Stimulated activated CD4-positive, alpha-beta T cell treated with anti-CD3 and anti-CD28 coated beads, Interleukin-2, amount 100 ng/mL, for 24 hours (primary cell): ENCODE results near the gene PPP1CB.

Source experiments
- DNase-seq, 2 donors: peaks; one replicate each; pipeline ENCODE4 v3.0.0-alpha.2; 2020

PPP1CB gene

DNA sequence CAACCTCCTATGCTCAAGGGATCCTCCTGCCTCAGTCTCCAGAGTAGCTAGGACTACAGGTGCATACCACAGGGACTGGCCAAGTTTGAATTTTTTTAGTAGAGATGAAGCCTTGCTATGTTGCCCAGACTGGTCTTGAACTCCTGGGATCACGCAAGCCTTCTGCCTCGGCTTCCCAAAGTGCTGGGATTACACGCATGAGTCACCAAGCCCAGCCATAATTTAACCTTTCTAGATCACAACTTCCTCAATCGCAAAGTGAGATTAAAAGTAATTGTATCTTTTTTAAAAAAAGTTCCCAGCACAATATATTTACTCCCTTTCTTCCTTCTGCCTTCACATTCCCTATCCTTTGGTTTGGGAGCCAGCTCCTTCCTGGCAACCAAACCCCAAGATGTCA, 5.8 kb upstream of the PPP1CB start:
- no peak for DNase-seq

DNA sequence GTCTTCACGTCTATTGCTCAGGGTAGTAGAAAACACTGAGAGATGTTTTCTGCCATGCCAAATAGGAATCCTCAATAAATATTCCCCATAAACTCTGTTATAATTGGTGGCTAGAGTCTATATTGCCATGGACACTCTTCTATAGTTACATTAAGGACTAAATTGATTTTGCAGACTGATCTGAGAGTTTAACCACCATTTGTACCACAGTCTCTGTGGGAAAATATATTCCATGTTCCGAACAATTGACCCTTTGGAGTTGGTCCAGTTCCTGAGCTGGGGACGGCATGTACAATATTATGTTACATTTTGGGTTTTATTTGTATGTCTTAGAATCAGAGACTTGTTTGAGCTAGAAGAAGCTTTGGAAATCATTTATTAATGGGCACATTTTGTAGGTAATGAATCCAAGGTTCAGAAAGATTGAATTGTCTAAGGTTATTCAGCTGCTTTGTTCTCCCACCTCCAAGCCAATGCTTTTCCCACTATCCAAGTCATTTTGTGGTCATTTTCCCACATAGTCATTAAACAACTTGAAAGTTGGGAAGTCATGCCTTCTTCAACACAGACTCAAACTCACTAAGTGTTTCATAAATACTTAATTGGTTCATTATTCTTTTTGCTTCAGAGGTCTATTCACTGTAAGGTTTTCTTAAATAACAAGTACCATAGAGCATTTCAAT, 5.1 kb upstream of the PPP1CB start:
- DNase-seq, result no peak

DNA sequence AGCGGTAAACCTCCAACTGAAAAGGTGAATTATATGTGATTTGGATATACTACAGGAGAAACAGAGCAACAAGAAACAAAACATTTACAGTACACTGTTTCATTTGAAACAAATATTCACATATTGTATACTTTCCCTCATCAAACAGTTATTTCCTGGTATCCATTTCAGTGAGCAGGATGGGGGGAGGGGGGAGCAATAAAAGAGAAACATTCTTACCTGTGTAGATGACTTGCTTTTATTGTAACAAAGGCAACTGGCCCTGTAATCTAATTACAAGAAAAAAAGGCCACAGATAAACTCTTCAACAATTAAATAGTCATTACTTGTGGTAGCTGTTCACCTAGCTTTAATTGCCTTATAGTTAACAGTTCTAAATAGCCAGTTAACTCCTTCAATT, 3.9 kb upstream of the PPP1CB start:
- DNase-seq, result no peak

DNA sequence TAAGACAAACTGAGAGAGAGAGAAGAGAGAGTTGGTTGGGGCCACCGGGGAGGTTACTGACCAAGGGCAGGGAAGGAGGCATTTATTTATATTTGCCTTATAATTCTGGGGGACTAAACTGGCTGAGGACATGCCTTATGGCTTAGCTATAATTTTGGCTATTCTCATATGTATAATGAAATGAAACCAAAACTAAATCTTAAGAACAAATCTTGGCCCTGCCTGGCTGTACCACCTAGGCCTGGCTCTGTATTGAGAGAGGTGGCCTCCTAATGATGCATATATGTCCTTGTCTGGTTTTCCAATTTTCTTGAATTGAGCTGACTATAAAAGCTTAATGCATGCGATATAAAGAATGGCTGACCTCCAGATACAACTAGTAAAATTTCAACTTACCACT, 3.5 kb upstream of the PPP1CB start:
- no peak for DNase-seq

DNA sequence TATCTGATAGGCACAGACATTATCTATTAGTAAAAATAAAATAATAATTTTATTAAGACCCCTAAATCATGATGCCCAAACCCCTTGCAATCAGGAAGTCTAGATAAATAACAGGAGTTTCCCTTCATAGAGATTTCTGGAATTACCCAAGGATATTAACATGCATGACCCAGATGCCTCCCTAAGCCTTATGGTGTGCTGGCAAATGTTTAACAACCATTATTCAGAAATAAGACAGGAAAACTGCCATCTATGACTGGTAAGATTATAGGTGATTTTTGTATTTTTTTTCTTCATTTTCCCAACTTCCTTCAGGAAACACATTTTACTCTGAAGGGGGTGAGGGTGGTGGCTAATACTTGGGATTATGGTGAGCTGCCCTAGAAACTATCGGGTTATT, 2.7 kb upstream of the PPP1CB start:
- no peak for DNase-seq

DNA sequence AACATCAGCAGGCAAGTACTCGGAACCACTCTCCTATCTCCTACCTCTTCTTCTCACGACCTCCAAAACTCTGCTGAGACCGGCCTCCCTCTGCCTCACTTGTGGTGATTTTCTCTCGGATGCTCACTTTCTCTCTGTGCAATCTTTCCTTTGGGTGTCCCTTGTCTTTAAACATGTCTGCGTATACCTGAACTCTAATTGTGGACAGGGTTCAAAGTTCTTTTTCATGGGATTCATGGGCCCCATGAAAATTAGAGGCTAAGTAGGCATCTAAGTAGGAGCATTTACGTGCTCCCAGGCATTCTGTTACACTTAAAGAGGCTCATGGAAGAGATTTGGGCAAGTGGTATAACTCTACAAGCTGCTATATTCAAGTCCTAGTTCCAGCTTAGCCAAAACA, 2.1 kb upstream of the PPP1CB start:
- DNase-seq, result no peak

DNA sequence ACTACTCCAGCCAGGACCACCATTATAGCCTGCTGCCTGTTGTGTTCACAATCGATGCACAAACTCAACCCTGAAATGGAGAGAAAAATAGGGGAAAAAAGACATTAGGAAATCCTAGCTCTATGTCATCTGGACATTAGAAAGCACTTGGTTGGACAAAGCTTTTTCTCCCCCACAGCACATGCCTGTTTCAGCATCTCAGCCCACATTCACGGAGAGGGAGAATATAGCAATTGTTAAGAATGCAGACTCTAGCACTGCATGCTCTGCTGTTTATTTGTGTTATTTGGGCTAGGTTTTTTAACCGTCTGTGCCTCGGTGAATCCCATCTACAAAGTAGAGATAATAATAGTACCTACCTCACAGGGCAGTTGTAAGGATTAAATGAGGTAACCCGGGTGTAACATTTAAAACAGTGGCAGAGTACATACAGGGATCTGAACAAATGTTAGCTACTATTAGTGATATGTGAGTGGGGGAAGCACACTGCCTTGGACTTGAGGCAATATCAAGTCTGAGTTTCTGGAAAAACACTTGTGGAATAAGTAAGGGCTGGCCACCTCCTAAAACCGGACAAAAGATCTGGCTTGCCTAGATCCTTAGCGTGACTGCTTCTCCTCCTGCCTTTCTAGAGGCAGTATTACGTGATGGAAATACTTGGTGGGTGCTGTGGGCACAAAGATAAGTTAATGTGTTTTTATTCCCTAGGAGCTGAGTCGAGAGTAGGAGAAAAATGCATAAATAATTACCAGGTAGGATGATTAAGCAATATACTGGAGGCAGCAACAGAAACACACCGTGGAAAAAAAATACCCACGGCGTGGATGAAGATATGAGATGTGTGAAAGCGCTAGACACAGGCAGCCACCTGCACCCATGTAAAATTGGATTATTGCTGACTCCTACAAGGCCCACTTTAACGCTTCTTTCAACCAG, 1.0 kb upstream of the PPP1CB start:
- DNase-seq, result peak in 1 of 2 donors; percentile 49

DNA sequence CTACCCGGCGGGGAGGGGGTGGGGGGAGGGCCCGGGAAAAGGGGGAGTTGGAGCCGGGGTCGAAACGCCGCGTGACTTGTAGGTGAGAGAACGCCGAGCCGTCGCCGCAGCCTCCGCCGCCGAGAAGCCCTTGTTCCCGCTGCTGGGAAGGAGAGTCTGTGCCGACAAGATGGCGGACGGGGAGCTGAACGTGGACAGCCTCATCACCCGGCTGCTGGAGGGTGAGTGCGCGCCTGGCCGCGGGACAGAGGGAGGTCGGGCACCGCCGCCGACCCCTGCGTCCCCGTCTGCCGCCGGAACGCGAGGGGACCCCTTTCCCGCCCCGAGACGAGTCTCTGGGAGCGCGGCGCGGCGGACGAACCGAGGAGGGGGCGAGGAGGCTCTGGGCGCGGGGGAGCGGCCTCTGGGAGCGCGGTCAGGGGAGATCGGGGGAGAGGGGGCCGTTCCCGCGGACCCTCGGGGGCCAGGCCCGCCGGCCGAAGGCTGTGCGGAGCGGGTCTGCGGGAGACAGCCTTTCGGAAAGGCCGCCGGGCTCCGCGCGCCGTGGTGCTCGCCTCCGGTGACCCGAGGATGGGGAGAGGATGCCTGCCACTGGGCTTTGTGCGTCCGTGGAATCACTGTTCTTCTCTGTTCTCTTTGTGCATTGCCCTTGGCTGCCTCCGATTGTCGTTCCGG, 463 bp downstream of the PPP1CB start:
- DNase-seq, result peak; percentile 40 to 42

DNA sequence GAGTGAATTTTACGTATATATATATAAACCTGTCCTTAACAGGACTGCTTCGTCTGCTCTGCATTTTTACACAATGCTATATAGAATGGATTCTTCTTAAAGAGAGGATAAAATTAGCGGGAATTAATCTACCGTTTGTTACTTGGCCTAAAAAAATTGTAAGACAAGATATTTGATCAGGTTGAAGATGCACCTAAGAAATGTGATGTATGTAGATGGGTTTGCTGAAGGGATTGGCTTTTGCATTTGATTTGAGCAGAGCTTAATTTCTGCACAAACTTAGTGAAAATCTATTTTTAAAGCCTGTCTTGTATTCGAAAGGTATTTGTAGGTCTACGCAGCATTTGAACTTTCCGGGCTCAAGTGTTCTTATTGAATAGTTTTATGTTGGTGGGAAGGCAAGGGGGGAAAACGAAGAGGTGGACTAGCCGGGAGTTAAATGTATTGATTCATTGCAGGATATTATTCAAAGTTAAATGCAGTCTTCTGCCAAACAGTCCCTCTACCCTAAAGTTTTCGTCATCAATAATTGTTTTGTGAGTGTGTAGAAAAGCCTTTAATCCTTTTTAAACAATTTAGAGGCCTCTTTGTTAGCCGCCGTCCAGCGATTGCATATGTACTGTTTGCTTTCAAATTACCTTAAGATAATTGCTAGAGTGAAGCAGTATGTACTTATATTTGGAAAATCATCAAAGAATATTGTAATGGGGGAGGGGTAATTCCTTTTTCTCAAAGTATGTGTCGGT, 1.2 kb downstream of the PPP1CB start:
- DNase-seq, result no peak

DNA sequence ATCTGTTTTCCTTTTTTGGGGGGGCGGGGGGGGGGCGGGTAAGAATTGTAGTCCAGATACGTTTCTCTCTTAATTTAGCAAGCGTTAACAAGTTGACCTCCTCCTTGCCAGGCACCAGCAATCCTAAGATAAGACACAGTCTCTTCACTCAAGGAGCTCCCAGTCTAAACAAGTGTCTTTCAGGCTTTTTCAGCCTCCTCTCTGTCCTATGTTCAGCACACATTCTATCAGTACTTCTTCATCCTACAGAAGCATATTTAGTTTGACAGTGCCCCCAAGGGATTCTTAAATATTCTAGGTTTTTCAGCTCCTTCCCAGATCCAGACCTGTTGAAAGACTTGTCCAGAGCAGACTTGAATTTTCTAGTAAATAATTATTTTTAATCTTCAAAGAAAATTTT, 2.7 kb downstream of the PPP1CB start:
- no peak for DNase-seq

DNA sequence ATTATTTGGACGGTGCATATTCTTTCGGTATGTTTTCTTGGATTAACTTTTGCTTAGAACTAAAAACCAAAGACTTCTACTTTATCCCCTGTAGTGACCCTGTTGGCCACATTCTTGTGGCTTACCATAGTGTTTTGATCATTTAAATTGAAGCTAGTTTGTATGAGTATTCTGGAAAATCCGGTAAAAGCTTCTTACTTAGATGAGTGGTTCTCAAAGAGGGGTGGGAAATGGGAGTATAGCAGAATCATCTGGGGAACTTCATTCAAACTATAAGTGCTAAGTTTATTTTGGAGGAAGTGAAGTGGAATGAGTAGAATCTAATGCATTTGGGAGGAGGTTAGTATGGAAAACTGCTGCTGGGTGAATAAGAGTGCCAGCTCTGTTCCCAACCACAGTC, 3.8 kb downstream of the PPP1CB start:
- no peak for DNase-seq

DNA sequence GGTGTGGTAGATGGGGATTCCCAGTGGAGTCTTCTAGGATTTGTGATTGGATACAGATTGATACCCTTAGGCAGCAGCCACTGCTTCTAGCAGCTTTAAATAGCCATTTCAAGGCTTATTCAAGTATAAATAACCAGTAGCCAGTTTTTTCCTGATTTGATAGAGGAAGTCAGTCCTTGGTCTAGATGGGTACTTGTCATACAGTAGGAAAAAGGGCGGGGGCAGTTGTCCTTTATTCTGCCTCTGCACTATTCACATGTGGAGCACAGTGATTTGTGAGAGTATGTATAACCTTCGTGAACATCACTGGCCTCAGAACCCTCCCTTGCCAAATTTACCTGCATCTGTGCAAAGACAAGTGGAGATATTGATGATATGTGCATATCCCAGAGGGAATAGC, 6.8 kb downstream of the PPP1CB start:
- no peak for DNase-seq

DNA sequence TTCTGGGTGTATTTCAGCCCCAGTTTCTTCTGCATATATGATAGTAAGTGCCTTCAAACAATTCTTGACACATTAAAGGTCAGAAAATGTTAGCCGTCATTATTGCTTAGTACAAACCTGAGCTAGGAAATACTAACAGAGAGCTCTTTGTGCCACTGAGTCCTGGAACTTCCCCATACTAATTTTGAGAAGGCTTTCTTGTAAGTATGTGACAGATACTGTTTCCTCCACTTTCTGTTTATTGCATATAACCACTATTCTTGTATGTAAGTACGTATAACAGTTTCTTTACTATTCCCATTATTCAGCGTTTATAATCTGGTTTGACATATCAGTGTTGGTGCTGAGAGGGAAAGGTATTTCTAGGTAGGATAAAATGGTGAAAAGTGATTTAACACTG, 9.8 kb downstream of the PPP1CB start:
- DNase-seq, result no peak

DNA sequence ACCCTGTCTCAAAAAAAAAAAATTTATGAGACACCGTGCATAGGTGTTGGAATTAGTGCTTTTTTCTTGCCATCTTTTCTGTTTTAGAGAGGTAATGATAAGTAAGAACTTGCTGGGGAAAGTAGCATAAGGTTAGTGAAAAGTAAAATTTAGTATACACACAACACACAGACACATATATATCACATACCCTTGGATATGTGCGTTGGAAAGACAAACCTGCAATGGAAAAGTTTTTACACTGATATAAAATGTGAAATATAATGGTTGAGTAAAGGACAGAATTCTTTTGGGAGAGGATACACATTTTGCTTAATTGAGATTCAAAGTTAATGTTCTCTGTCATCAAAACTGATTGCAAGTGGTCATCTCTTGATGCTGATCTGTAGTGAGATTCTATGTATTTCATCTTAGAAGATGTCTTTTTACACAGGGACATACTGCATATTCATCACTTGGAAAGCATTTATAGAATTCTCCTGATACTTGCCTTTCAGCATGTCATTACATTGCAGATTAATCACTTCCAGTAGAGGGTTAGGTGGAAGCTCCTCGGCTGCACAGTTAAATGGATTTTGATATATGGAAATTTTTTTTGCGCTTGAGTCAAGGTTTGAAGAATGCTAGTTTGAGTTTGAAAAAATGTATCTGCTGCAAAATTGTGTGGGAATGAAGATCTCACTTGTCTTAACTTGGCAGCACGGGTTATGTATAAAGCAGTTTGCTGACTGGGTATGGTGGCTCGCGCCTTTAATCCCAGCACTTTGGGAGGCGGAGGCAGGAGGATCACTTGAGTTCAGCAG, 13.5 kb downstream of the PPP1CB start:
- no peak for DNase-seq

DNA sequence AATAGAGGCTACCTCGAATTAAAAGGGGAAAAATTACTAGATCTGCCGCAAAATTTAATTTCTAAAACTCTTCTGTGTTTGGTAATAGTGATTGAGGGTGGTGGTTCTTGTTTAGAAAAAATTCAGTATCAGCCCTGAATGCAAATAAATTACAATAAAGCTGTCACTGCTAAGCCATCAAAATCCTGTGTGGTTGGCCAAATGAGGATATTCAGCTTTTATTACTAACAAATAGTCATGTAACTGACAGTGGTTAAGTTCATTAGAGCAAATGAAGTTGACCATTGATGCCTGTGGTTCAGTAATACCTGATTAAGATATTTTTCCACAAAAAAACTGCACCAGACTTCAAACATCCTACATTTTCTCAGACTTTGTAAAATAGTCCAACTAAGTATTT, 14.4 kb downstream of the PPP1CB start:
- no peak for DNase-seq

DNA sequence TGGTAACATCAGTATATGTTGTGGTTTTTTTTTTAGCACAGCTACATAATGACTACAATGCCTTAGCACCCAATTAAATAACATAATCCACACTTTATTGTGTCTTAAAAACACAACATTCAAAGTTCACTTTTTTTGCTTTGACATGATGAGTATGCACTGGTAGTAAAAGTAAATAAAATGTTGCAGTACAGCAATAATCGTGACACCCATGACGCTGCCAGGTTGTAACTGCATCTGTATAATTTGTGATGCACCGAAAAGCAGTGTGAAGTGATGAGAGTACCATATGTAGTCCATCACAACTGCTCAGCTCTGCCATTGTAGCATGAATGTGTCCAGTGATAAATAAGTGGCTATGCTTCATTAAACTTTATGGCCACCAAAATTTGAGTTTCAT, 15.7 kb downstream of the PPP1CB start:
- no peak for DNase-seq

DNA sequence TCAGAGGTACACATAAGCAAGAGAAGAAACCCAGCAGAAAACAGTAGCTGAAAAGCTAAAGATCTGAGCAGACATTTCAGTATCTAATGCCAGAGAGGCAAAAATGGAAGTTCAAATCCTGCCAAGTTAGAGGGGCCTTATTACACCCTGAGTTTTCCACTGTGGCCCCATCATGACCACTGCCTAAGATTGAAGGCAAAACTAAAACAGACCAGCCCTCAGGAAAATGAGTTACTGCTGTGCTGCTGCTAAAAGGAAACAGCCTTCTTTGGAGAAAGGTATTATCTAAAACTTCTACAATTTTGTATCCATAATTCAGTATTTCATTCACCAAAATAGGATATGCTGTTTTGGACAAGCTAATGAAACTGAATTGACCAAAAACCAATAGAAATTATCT, 16.8 kb downstream of the PPP1CB start:
- no peak for DNase-seq

DNA sequence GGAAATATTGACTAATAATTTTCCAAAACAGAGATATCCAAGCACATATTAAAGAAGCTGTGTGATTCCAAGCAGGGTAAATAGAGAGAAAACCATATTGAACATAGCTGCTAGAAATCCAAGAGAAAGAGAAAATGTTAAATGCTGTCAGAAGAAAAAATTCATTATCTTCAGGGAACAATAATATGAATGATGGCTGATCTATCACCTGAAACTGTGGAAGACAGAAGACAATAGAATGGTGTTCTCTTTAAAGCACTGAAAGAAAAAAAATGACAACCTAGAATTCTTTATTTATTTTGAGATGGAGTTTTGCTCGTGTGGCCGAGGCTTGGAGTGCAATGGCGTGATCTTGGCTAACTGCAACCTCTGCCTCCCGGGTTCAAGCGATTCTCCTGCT, 17.3 kb downstream of the PPP1CB start:
- DNase-seq, result no peak

DNA sequence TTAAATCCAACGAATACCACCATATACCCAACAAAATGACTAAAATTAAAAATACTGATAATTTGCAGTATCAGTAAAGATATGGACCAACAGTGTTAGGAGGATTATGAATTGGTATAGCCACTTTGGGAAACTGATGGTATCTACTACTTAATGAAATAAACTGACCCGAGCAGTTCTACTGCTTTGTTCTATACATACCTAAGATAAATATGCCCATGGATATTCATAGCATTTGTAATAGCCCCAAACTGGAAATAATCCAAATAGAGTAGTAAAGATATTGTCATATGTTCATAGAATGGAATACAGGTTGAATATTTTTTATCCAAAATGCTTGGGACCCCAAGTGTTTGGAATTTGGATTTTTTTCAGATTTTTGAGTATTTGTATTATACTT, 20.7 kb downstream of the PPP1CB start:
- no peak for DNase-seq

DNA sequence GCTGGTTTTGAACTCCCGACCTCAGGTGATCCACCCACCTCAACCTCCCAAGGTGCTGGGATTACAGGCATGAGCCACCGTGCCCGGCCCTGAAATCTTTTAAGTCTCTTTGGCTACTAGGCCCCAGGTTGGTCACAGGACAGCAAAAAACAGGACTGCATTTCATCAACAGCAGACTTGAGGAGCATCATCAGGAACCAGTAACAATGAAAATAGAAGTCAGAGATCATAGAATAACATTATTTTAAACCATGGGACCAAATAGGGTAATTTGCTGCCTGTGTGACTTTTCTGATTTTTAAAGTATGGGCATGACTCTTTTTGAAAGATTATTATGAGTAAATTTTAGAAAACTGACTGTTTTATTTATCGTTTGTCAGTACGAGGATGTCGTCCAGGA, 24.8 kb downstream of the PPP1CB start:
- no peak for DNase-seq

DNA sequence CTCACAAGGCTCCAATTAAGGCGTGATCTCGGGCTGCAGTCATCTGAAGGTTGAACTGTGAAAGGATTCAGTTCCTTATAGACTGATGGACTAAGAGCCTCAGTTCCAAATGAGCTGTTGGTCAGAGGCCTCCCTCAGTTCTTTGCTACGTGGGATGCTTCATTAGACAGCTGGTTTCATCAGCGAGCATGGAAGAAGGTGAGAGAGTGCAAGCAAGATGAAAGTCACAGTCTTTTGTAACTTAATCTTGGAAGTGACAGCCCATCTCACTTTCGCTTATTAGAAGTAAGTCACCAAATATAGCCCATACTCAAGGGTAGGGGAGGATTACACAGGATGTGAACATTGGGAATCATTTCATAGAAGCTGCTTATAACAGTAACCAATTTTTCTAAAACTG, 26.8 kb downstream of the PPP1CB start:
- no peak for DNase-seq

DNA sequence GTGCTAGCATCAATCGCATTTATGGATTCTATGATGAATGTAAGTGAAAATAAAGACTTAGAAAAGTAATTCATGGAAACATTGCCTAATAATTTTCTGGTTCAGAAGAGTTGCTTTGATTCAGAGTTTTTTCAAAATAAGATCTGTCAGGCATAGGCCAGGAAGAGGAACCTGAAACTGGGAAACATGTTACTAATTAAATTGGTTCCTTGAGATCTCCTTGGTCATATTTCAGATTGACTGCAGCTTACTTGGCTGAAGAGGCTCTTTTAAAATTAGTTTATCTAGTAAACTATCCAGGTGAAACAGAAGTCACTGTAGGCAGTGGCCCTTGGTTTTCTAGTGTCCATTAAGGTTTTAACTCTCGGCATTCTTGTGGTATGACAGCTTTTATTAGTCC, 27.4 kb downstream of the PPP1CB start:
- DNase-seq, result no peak
